ENCODE results near the gene HGF.

The HGF gene

GRCh38 chr7:81676813-81677212 is 93.0 kb downstream of the HGF start:
- no peak for DNase-seq

GRCh38 chr7:81676105-81676811 is 93.6 kb downstream of the HGF start:
- DNase-seq, result no peak

- no peak for DNase-seq
Observed at GRCh38 chr7:81674431-81674830, 95.4 kb downstream of the HGF start.

GRCh38 chr7:81672872-81673271 is 97.0 kb downstream of the HGF start:
- DNase-seq, result no peak

GRCh38 chr7:81669476-81670105 is 100.3 kb downstream of the HGF start:
- no peak for DNase-seq

- no peak for DNase-seq
Observed at GRCh38 chr7:81666209-81666608, 103.6 kb downstream of the HGF start.

- no peak for DNase-seq
Observed at GRCh38 chr7:81665236-81665635, 104.6 kb downstream of the HGF start.

- no peak for DNase-seq
Observed at GRCh38 chr7:81664304-81664703, 105.5 kb downstream of the HGF start.

- no peak for DNase-seq
Observed at GRCh38 chr7:81662531-81662930, 107.3 kb downstream of the HGF start.

- no peak for DNase-seq
Observed at GRCh38 chr7:81659697-81660395, 110.0 kb downstream of the HGF start.

- DNase-seq, result no peak
Observed at GRCh38 chr7:81657551-81657950, 112.3 kb downstream of the HGF start.

GRCh38 chr7:81655271-81655670 is 114.6 kb downstream of the HGF start:
- no peak for DNase-seq

- no peak for DNase-seq
Observed at GRCh38 chr7:81652225-81652624, 117.6 kb downstream of the HGF start.

All from stimulated activated naive CD4-positive, alpha-beta T cell treated with Interleukin-2 at 50 U/mL for 16 hours (primary cell).